HepG2 (cell line): ENCODE results near the gene ZNF217. TPM values are rescaled to one million over a fixed set of nuclear protein-coding genes. Genes with fewer than 3 reads are reported as not detected.

Experiments used
- ATAC-seq: fragments of 200-7000 bp; cut with Tn5 transposase; 3 replicates; pipeline ENCODE4 v1.9.1; 2020; ENCODE audit warnings: mild to moderate bottlenecking, moderate library complexity
- BruUV-seq: library from RNA; stranded (reverse); fragments of 400-500 nt; replicated peaks from 2 replicates; lab custom pipeline; 2021; lab: Mats Ljungman, UMichigan
- CTCF ChIA-PET: fragments of 300-600 bp; formaldehyde crosslinking; extraction: SDS; loops from one replicate; lab custom pipeline; 2021; ENCODE audit warnings: low total read pairs, inconsistent platforms, low intra/inter-chr PET ratio; lab: Yijun Ruan, JAX
- POLR2A ChIA-PET: fragments of 350-600 bp; sonication (Branson Sonifier 250); formaldehyde crosslinking; loops from one replicate; lab custom pipeline; 2020; ENCODE audit warnings: antibody characterized with exemption, inconsistent platforms; lab: Yijun Ruan, JAX
- DNase-seq: peaks from one replicate; pipeline ENCODE4 v3.0.0-alpha.2; 2015; ENCODE audit warnings: low spot score
- FAIRE-seq: peaks from 3 replicates; lab custom pipeline; 2011; peaks lifted over from hg19 to GRCh38; lab: Jason Lieb, UNC
- H2AFZ ChIP-seq: one replicate; pipeline ENCODE4 v1.6.1; 2011; ENCODE audit warnings: low read length, inconsistent platforms
- H3K27ac ChIP-seq: fragments of 300-600 bp; 3 replicates; pipeline ENCODE4 v1.8.0; 2011; ENCODE audit warnings: mixed run types, mild to moderate bottlenecking, mixed read lengths, low read length, inconsistent platforms; ENCODE audit not compliant: insufficient read depth; ENCODE audit errors: extremely low read length
- H3K27me3 ChIP-seq, 2 experiments: fragments of 200-600 bp in 1 of 2; 2 replicates in 1 of 2; 3 replicates in 1 of 2; pipeline versions ENCODE4 v1.6.0 to v1.8.0; 2011; ENCODE audit warnings: low read length in 2 of 2, mild to moderate bottlenecking in 2 of 2, moderate library complexity in 2 of 2, inconsistent platforms in 1 of 2; ENCODE audit not compliant: insufficient read depth in 2 of 2, control insufficient read depth in 1 of 2
- H3K36me3 ChIP-seq, 2 experiments: fragments of 200-600 bp in 1 of 2; replicated peaks in 1 of 2; 2 replicates in 1 of 2; 3 replicates in 1 of 2; pipeline versions ENCODE4 v1.5.1 to v1.8.0; 2011; ENCODE audit warnings: low read length in 2 of 2, inconsistent platforms in 1 of 2; ENCODE audit not compliant: insufficient read depth in 2 of 2, control insufficient read depth in 1 of 2
- H3K4me1 ChIP-seq: 2 replicates; pipeline ENCODE4 v1.5.1; 2012; ENCODE audit warnings: low read length, inconsistent platforms; ENCODE audit not compliant: insufficient read depth
- H3K4me2 ChIP-seq: 2 replicates; pipeline ENCODE4 v1.6.0; 2011; ENCODE audit warnings: low read depth, low read length, inconsistent platforms
- H3K4me3 ChIP-seq, 3 experiments: fragments of 200-600 bp in 1 of 3; sonication (generic), shearing (Covaris generic) in 1 of 3; replicated peaks in 1 of 3; 2 replicates each; pipeline ENCODE4 v1.5.1; 2011 to 2016; ENCODE audit warnings: low read length in 3 of 3, inconsistent platforms in 2 of 3, low read depth in 2 of 3, mild to moderate bottlenecking in 2 of 3, control low read depth in 1 of 3, mixed read lengths in 1 of 3; ENCODE audit not compliant: insufficient read depth in 1 of 3
- H3K79me2 ChIP-seq: one replicate; pipeline ENCODE4 v1.6.1; 2011; ENCODE audit warnings: low read length, inconsistent platforms; ENCODE audit not compliant: insufficient read depth
- H3K9ac ChIP-seq: 2 replicates; pipeline ENCODE4 v1.6.0; 2011; ENCODE audit warnings: mild to moderate bottlenecking, low read depth, low read length, inconsistent platforms; ENCODE audit not compliant: insufficient read depth
- H3K9me3 ChIP-seq: 2 replicates; pipeline ENCODE4 v1.5.1; 2012; ENCODE audit warnings: mild to moderate bottlenecking, low read length
- H4K20me1 ChIP-seq: 2 replicates; pipeline ENCODE4 v1.6.0; 2011; ENCODE audit warnings: inconsistent platforms, mild to moderate bottlenecking, low read length, moderate library complexity; ENCODE audit not compliant: insufficient read depth
- POLR2AphosphoS5 ChIP-seq: IDR thresholded peaks from 2 replicates; pipeline ENCODE4 v1.6.1; 2012; ENCODE audit warnings: low read depth, low read length
- SSRP1 ChIP-seq: IDR thresholded peaks from 2 replicates; pipeline ENCODE4 v1.6.1; 2016; ENCODE audit warnings: control low read depth
- TGIF2 ChIP-seq: IDR thresholded peaks from 2 replicates; pipeline ENCODE4 v1.6.1; 2016; ENCODE audit warnings: control low read depth, missing compliant biosample characterization
- ZNF205 ChIP-seq: IDR thresholded peaks from 2 replicates; pipeline ENCODE4 v1.6.1; 2018; ENCODE audit warnings: missing biosample characterization, missing genetic modification reagents
- ZNF501 ChIP-seq: sonication (generic); formaldehyde crosslinking; IDR thresholded peaks from 2 replicates; pipeline ENCODE4 v1.5.1; 2020; ENCODE audit warnings: mild to moderate bottlenecking, moderate library complexity, missing genetic modification reagents
- ZNF788 ChIP-seq: sonication (generic); formaldehyde crosslinking; IDR thresholded peaks from 2 replicates; pipeline ENCODE4 v1.5.0; 2020; ENCODE audit warnings: mild to moderate bottlenecking, missing genetic modification reagents, borderline replicate concordance
- WGBS: methylation state at CpG from one replicate; pipeline ENCODE4 v1.1.6; 2017; ENCODE audit warnings: low lambda C conversion rate; 5-methylcytosine and 5-hydroxymethylcytosine counted together
- in situ Hi-C: cut with HindIII; loops from 2 replicates; pipeline ENCODE4 v1.10.0; 2017; ENCODE audit warnings: low pct_unique_long_range_greater_than_20kb; ENCODE audit not compliant: extremely low pct_ligation_motif_present
- intact Hi-C: fragments of 100-400 bp; cut with micrococcal nuclease; formaldehyde crosslinking; loops from one replicate; pipeline ENCODE4 v1.10.0; 2022; ENCODE audit not compliant: unreplicated experiment
- polyA plus RNA-seq, 8 experiments: library from polyadenylated mRNA; depleted of rRNA in 3 of 8; stranded (reverse) in 7 of 8; unstranded in 1 of 8; fragments of >200 nt; fragmentation: Illumina TruSeq in 4 of 8; extraction: Trizol in 4 of 8; gene quantifications; 2 replicates each; pipeline versions ENCODE4 v1.2.1 to v1.2.3, GENCODE V29; 2011 to 2016; ENCODE audit warnings: low read depth in 4 of 8, missing spikeins in 1 of 8, mixed read lengths in 1 of 8; ENCODE audit not compliant: insufficient read depth in 1 of 8
- total RNA-seq, 5 experiments: library from RNA; depleted of rRNA; stranded (reverse); fragments of >200 nt; fragmentation: Illumina TruSeq; extraction: Trizol; gene quantifications; 2 replicates each; pipeline ENCODE4 v1.2.3, GENCODE V29; 2016; ENCODE audit warnings: low read depth in 1 of 5
- TF ChIP-seq, protein P1 (sequence below): IDR thresholded peaks from 2 replicates; pipeline ENCODE4 v1.6.1; 2016; ENCODE audit warnings: mild to moderate bottlenecking
- TF ChIP-seq, protein P2 (sequence below): sonication (generic); formaldehyde crosslinking; IDR thresholded peaks from 2 replicates; pipeline ENCODE4 v1.4.0; 2020; ENCODE audit warnings: mild to moderate bottlenecking, missing genetic modification reagents

ZNF217 gene
- total and polyA plus RNA-seq, 2 of the 13 experiments (the other 11 are each of a cell fraction or from before 2014, with no cell fraction given), result 22.3 to 29.8 TPM

DNA sequence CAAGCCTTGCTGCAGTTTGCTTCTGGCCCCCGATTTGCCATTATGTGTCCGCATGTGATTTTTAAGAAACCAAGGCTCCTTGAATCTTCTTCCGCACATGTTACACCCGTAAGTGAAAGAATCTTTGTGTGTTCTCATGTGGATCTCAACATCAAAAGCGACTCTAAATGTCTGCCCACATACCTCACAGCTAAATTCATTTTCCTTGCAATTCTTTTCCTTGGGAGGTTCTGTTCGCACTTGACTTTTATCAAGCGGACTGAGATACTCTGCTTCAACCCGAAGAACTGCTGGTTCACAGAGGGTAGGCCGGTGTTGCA lies 11.4 kb downstream of the ZNF217 start:
- in situ Hi-C loops (no loop called here), intact Hi-C loops (no loop called here)
- ChIA-PET POLR2A (interaction anchor here (0.8 to 5.8 kb wide), 12 partner anchors 12 to 356 kb away, joined by 3 to 164 read pairs (median 5); partner anchors contain the start of gene ZNF217), CTCF (no interaction called here)
- ATAC-seq (no peak), FAIRE-seq (no peak), DNase-seq (no peak)
- H3K4me2 ChIP-seq, result peak overlapping the region; percentile 79
- no peak overlapping the region for H3K9ac ChIP-seq
- peaks cover 33 to 41% of the 10 kb centered on the region in 2 experiments for H3K36me3 ChIP-seq
- H3K9me3 ChIP-seq, result no peaks in the 10 kb centered on the region
- H4K20me1 ChIP-seq, result peaks cover 25% of the 10 kb centered on the region
- no peak overlapping the region for H2AFZ ChIP-seq
- peaks cover 97% of the 10 kb centered on the region for H3K79me2 ChIP-seq
- H3K27ac ChIP-seq, result peak overlapping the region; percentile 77
- peak; percentile 84 for TF ChIP-seq SSRP1 (CRISPR knock-in tag)
- peak; percentile 30; the same call in 1 of the 2 replicates for TF ChIP-seq TGIF2 (CRISPR knock-in tag)
- 0 out of 2 replicates have a peak, but pooled peaks have one; percentile 47 for TF ChIP-seq ZNF501 (CRISPR knock-in tag)
- TF ChIP-seq ZNF205 (CRISPR knock-in tag), result no peak
- TF ChIP-seq ZNF788 (CRISPR knock-in tag), result no peak
- TF ChIP-seq, protein P1, sequence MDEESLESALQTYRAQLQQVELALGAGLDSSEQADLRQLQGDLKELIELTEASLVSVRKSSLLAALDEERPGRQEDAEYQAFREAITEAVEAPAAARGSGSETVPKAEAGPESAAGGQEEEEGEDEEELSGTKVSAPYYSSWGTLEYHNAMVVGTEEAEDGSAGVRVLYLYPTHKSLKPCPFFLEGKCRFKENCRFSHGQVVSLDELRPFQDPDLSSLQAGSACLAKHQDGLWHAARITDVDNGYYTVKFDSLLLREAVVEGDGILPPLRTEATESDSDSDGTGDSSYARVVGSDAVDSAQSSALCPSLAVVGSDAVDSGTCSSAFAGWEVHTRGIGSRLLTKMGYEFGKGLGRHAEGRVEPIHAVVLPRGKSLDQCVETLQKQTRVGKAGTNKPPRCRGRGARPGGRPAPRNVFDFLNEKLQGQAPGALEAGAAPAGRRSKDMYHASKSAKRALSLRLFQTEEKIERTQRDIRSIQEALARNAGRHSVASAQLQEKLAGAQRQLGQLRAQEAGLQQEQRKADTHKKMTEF (CRISPR knock-in tag), result 0 out of 2 replicates have a peak, but pooled peaks have one; percentile 3
- TF ChIP-seq, protein P2, sequence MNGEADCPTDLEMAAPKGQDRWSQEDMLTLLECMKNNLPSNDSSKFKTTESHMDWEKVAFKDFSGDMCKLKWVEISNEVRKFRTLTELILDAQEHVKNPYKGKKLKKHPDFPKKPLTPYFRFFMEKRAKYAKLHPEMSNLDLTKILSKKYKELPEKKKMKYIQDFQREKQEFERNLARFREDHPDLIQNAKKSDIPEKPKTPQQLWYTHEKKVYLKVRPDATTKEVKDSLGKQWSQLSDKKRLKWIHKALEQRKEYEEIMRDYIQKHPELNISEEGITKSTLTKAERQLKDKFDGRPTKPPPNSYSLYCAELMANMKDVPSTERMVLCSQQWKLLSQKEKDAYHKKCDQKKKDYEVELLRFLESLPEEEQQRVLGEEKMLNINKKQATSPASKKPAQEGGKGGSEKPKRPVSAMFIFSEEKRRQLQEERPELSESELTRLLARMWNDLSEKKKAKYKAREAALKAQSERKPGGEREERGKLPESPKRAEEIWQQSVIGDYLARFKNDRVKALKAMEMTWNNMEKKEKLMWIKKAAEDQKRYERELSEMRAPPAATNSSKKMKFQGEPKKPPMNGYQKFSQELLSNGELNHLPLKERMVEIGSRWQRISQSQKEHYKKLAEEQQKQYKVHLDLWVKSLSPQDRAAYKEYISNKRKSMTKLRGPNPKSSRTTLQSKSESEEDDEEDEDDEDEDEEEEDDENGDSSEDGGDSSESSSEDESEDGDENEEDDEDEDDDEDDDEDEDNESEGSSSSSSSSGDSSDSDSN, result 0 out of 2 replicates have a peak, but pooled peaks have one; percentile 8
- TF ChIP-seq POLR2AphosphoS5, result peak; percentile 48; the same call in 1 of the 2 replicates
- H3K4me1 ChIP-seq, result peaks cover 99% of the 10 kb centered on the region
- H3K27me3 ChIP-seq, result no peaks in the 10 kb centered on the region
- 96% methylated on average over 9 of the region's 9 CpGs for WGBS
- no TSS peak for BruUV-seq
- H3K4me3 ChIP-seq, result no peak overlapping the region; a peak in 1 of 6 replicates
